Measurements from ENCODE around the gene GTSE1. TPM values are rescaled to one million over a fixed set of nuclear protein-coding genes. Genes with fewer than 3 reads are reported as not detected.

Gene GTSE1
- total RNA-seq, 1 experiment from 2014 or later = 27.8 TPM

- DNase-seq (ENCODE audit: low read depth) = no peak
These were observed 29.5 kb downstream of the GTSE1 start for GRCh38 chr22:46326066-46326680.

- DNase-seq (ENCODE audit: low read depth) = no peak
These were observed 31.2 kb downstream of the GTSE1 start for GRCh38 chr22:46327691-46328465.

GRCh38 chr22:46328797-46329196 is 32.1 kb downstream of the GTSE1 start:
- DNase-seq (ENCODE audit: low read depth) = no peak

- DNase-seq (ENCODE audit: low read depth) = no peak
These were observed 32.9 kb downstream of the GTSE1 start for GRCh38 chr22:46329616-46330015.

GRCh38 chr22:46330426-46330825 is 33.8 kb downstream of the GTSE1 start:
- no peak for DNase-seq (ENCODE audit: low read depth)

- no peak for DNase-seq (ENCODE audit: low read depth)
These were observed 34.8 kb downstream of the GTSE1 start for GRCh38 chr22:46331496-46331895.

GRCh38 chr22:46335201-46336118 is 38.8 kb downstream of the GTSE1 start, which contains the start of gene TRMU:
Gene TRMU (plus strand): TSS chr22:46335714. CDS start chr22:46335765, 51 bp downstream.
- peak; percentile 91 for DNase-seq (ENCODE audit: low read depth)

- DNase-seq (ENCODE audit: low read depth) = no peak
These were observed 39.7 kb downstream of the GTSE1 start for GRCh38 chr22:46336119-46337078.

- no peak for DNase-seq (ENCODE audit: low read depth)
These were observed 41.2 kb downstream of the GTSE1 start for GRCh38 chr22:46337870-46338269.

GRCh38 chr22:46338636-46339035 is 42.0 kb downstream of the GTSE1 start:
- no peak for DNase-seq (ENCODE audit: low read depth)

GRCh38 chr22:46339956-46340355 is 43.3 kb downstream of the GTSE1 start:
- no peak for DNase-seq (ENCODE audit: low read depth)

- no peak for DNase-seq (ENCODE audit: low read depth)
These were observed 44.0 kb downstream of the GTSE1 start for GRCh38 chr22:46340676-46341075.

- DNase-seq (ENCODE audit: low read depth) = no peak
These were observed 50.2 kb downstream of the GTSE1 start for GRCh38 chr22:46346680-46347405.

- DNase-seq (ENCODE audit: low read depth) = no peak
These were observed 51.0 kb downstream of the GTSE1 start for GRCh38 chr22:46347646-46348045.

GRCh38 chr22:46348099-46348695 is 51.5 kb downstream of the GTSE1 start:
- DNase-seq (ENCODE audit: low read depth) = no peak

- DNase-seq (ENCODE audit: low read depth) = no peak
These were observed 52.6 kb downstream of the GTSE1 start for GRCh38 chr22:46349238-46349637.

GRCh38 chr22:46349681-46350080 is 53.0 kb downstream of the GTSE1 start:
- DNase-seq (ENCODE audit: low read depth) = no peak

GRCh38 chr22:46350121-46350520 is 53.5 kb downstream of the GTSE1 start:
- DNase-seq (ENCODE audit: low read depth) = no peak

GRCh38 chr22:46350646-46351045 is 54.0 kb downstream of the GTSE1 start:
- no peak for DNase-seq (ENCODE audit: low read depth)

- DNase-seq (ENCODE audit: low read depth) = no peak
These were observed 54.6 kb downstream of the GTSE1 start for GRCh38 chr22:46351131-46351735.

All from Daoy (cell line).